ENCODE data around the gene AP1S1. TPM values are rescaled to one million over a fixed set of nuclear protein-coding genes. Genes with fewer than 3 reads are reported as not detected.
"Not testable (repeated sequence)": the region's sequence is repeated elsewhere in the genome, so short reads cannot be mapped to it uniquely, and the experiment has no call there.

Gene AP1S1
- total and polyA plus RNA-seq, 7 experiments from 2014 or later = 3.3 to 39.4 (median 7.0) TPM

- H3K36me3 Mint-ChIP-seq; H3K27me3 ChIP-seq (ENCODE audit: control insufficient read depth in 2 of 2, insufficient read depth in 2 of 2, low read length in 2 of 2); H3K9me3 ChIP-seq (ENCODE audit: control insufficient read depth in 2 of 3, low read length in 3 of 3); H3K4me3 ChIP-seq (ENCODE audit: low read length); DNase-seq; ATAC-seq; intact Hi-C loops (cut with micrococcal nuclease); H3K27ac ChIP-seq (ENCODE audit: low read depth, low read length); H3K36me3 ChIP-seq (ENCODE audit: control insufficient read depth in 2 of 3, insufficient read depth in 3 of 3, low read length in 3 of 3); H3K9me3 Mint-ChIP-seq; H3K27ac Mint-ChIP-seq; H3K4me1 ChIP-seq (ENCODE audit: control insufficient read depth in 2 of 2, insufficient read depth in 2 of 2, low read length in 2 of 2); H3K4me3 Mint-ChIP-seq: not testable (repeated sequence)
- Mint-ChIP-seq H3K27me3 (peaks cover 19 to 43% (median 33%) of the 10 kb centered on the region in 5 donors), H3K4me1 (peaks cover 0 to 22% (median 16%) of the 10 kb centered on the region in 7 donors)
- ChIA-PET POLR2A (interaction anchor here (0.8 kb wide), 1 partner anchor 45 kb away, joined by 4 read pairs; no protein-coding TSS in a partner anchor), CTCF (interaction anchor here (0.7 kb wide), 1 partner anchor 11 kb away, joined by 3 read pairs; no protein-coding TSS in a partner anchor)
Observed at GRCh38 chr7:101199522-101199921, 45.2 kb downstream of the AP1S1 start.

GRCh38 chr7:101200504-101200861, 46.2 kb downstream of the AP1S1 start:
- no peaks in the 10 kb centered on the region for H3K36me3 ChIP-seq (ENCODE audit: control insufficient read depth in 2 of 3, insufficient read depth in 3 of 3, low read length in 3 of 3)
- Mint-ChIP-seq H3K9me3 (no peaks in the 10 kb centered on the region), H3K27me3 (peaks cover 19 to 43% (median 29%) of the 10 kb centered on the region in 5 donors), H3K4me1 (peaks cover 0 to 22% (median 16%) of the 10 kb centered on the region in 7 donors), H3K36me3 (peaks cover 0 to 4% (median 0%) of the 10 kb centered on the region in 5 donors), H3K27ac (no peak overlapping the region), H3K4me3 (no peak overlapping the region)
- POLR2A ChIA-PET = interaction anchor here (0.6 to 1.0 kb wide), 3 partner anchors 22 to 53 kb away, joined by 3 to 4 read pairs (median 3); no protein-coding TSS in a partner anchor
- H3K4me3 ChIP-seq (ENCODE audit: low read length) = no peak overlapping the region
- H3K27ac ChIP-seq (ENCODE audit: low read depth, low read length) = no peak overlapping the region
- peaks cover 0 to 2% of the 10 kb centered on the region in 2 donors for H3K4me1 ChIP-seq (ENCODE audit: control insufficient read depth in 2 of 2, insufficient read depth in 2 of 2, low read length in 2 of 2)
- no peak for DNase-seq
- CTCF ChIA-PET = interaction anchor here (0.9 kb wide), 1 partner anchor 8 kb away, joined by 3 read pairs; no protein-coding TSS in a partner anchor
- H3K27me3 ChIP-seq (ENCODE audit: control insufficient read depth in 2 of 2, insufficient read depth in 2 of 2, low read length in 2 of 2) = peaks cover 0 to 7% of the 10 kb centered on the region in 2 donors
- ATAC-seq = no peak
- intact Hi-C loops (cut with micrococcal nuclease) = no loop called here
- no peaks in the 10 kb centered on the region for H3K9me3 ChIP-seq (ENCODE audit: control insufficient read depth in 2 of 3, low read length in 3 of 3)

- Histone ChIP-seq H3K27ac (ENCODE audit: low read depth, low read length) (no peak within 1 kb of the TSS), H3K9me3 (ENCODE audit: control insufficient read depth in 2 of 3, low read length in 3 of 3) (no peaks in the 10 kb centered on the region), H3K27me3 (ENCODE audit: control insufficient read depth in 2 of 2, insufficient read depth in 2 of 2, low read length in 2 of 2) (peaks cover 0 to 7% of the 10 kb centered on the region in 2 donors), H3K36me3 (ENCODE audit: control insufficient read depth in 2 of 3, insufficient read depth in 3 of 3, low read length in 3 of 3) (no peaks in the 10 kb centered on the region), H3K4me3 (ENCODE audit: low read length) (no peak within 1 kb of the TSS), H3K4me1 (ENCODE audit: control insufficient read depth in 2 of 2, insufficient read depth in 2 of 2, low read length in 2 of 2) (peaks cover 0 to 2% of the 10 kb centered on the region in 2 donors)
- DNase-seq = no peak
- intact Hi-C loops (cut with micrococcal nuclease) = no loop called here
- CTCF ChIA-PET = interaction anchor here (0.9 to 1.1 kb wide), 2 partner anchors 8 to 57 kb away, joined by 3 to 5 read pairs; no protein-coding TSS in a partner anchor
- H3K36me3 Mint-ChIP-seq = peaks cover 0 to 5% (median 1%) of the 10 kb centered on the region in 5 donors
- POLR2A ChIA-PET = interaction anchor here (0.6 to 1.0 kb wide), 2 partner anchors 22 to 53 kb away, joined by 3 read pairs; no protein-coding TSS in a partner anchor
- H3K4me3 Mint-ChIP-seq = peak within 1 kb of the TSS in 8 of 10 donors; percentile 42 to 69 (median 56)
- H3K4me1 Mint-ChIP-seq = peaks cover 0 to 22% (median 16%) of the 10 kb centered on the region in 7 donors
- peaks cover 19 to 43% (median 29%) of the 10 kb centered on the region in 5 donors for H3K27me3 Mint-ChIP-seq
- no peaks in the 10 kb centered on the region for H3K9me3 Mint-ChIP-seq
- ATAC-seq = no peak
- no peak within 1 kb of the TSS for H3K27ac Mint-ChIP-seq
Observed at GRCh38 chr7:101200862-101201599, 46.8 kb downstream of the AP1S1 start, which contains the start of gene MOGAT3. MOGAT3 (minus strand) TSS chr7:101201036; CDS start chr7:101200854, 182 bp downstream.

- Histone ChIP-seq H3K9me3 (ENCODE audit: control insufficient read depth in 2 of 3, low read length in 3 of 3) (no peaks in the 10 kb centered on the region), H3K4me3 (ENCODE audit: low read length) (no peak overlapping the region), H3K27ac (ENCODE audit: low read depth, low read length) (no peak overlapping the region), H3K4me1 (ENCODE audit: control insufficient read depth in 2 of 2, insufficient read depth in 2 of 2, low read length in 2 of 2) (peaks cover 0 to 2% of the 10 kb centered on the region in 2 donors), H3K27me3 (ENCODE audit: control insufficient read depth in 2 of 2, insufficient read depth in 2 of 2, low read length in 2 of 2) (peaks cover 0 to 7% of the 10 kb centered on the region in 2 donors), H3K36me3 (ENCODE audit: control insufficient read depth in 2 of 3, insufficient read depth in 3 of 3, low read length in 3 of 3) (no peaks in the 10 kb centered on the region)
- CTCF ChIA-PET = interaction anchor here (1.1 to 2.6 kb wide), 2 partner anchors 9 to 58 kb away, joined by 5 to 9 read pairs; no protein-coding TSS in a partner anchor
- intact Hi-C loops (cut with micrococcal nuclease) = no loop called here
- no peak for DNase-seq
- Mint-ChIP-seq H3K36me3 (peaks cover 0 to 12% (median 1%) of the 10 kb centered on the region in 5 donors), H3K27me3 (peaks cover 19 to 43% (median 29%) of the 10 kb centered on the region in 5 donors), H3K9me3 (no peaks in the 10 kb centered on the region), H3K27ac (no peak overlapping the region), H3K4me1 (peaks cover 0 to 22% (median 16%) of the 10 kb centered on the region in 7 donors), H3K4me3 (peak overlapping the region in 6 of 10 donors; percentile 23 to 65 (median 42))
- ATAC-seq = no peak
- POLR2A ChIA-PET = interaction anchor here (0.8 to 2.0 kb wide), 2 partner anchors 16 to 42 kb away, joined by 5 to 8 read pairs; partner anchors contain the start of genes PLOD3 and ZNHIT1
Observed at GRCh38 chr7:101201695-101202602, 47.7 kb downstream of the AP1S1 start.

DNA sequence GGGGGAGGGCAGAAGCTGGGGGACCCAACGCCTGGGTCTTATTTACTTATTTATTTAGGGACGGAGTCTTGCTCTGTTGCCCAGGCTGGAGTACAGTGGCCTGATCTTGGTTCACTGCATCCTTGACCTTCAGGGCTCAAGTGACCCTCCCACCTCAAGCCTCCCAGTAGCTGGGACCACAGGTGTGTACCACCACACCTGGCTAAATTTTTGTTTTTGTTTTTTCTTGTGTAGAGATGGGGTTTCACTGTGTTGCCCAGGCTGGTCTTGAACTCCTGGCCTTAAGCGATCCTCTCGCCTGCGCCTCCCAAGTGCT, 48.3 kb downstream of the AP1S1 start:
- Histone ChIP-seq H3K9me3 (ENCODE audit: control insufficient read depth in 2 of 3, low read length in 3 of 3) (no peaks in the 10 kb centered on the region), H3K4me1 (ENCODE audit: control insufficient read depth in 2 of 2, insufficient read depth in 2 of 2, low read length in 2 of 2) (peaks cover 0 to 2% of the 10 kb centered on the region in 2 donors), H3K27me3 (ENCODE audit: control insufficient read depth in 2 of 2, insufficient read depth in 2 of 2, low read length in 2 of 2) (peaks cover 0 to 7% of the 10 kb centered on the region in 2 donors), H3K36me3 (ENCODE audit: control insufficient read depth in 2 of 3, insufficient read depth in 3 of 3, low read length in 3 of 3) (no peaks in the 10 kb centered on the region), H3K27ac (ENCODE audit: low read depth, low read length) (no peak overlapping the region), H3K4me3 (ENCODE audit: low read length) (no peak overlapping the region)
- peak overlapping the region in 2 of 10 donors; percentile 65 to 79 for H3K4me3 Mint-ChIP-seq
- intact Hi-C loops (cut with micrococcal nuclease) = no loop called here
- no peak for ATAC-seq
- no peak for DNase-seq
- no peaks in the 10 kb centered on the region for H3K9me3 Mint-ChIP-seq
- POLR2A ChIA-PET = interaction anchor here (2.0 to 3.0 kb wide), 2 partner anchors 14 to 41 kb away, joined by 8 to 16 read pairs; partner anchors contain the start of genes PLOD3 and ZNHIT1
- CTCF ChIA-PET = interaction anchor here (2.6 kb wide), 1 partner anchor 10 kb away, joined by 9 read pairs; no protein-coding TSS in a partner anchor
- H3K36me3 Mint-ChIP-seq = peaks cover 0 to 12% (median 1%) of the 10 kb centered on the region in 5 donors
- no peak overlapping the region for H3K27ac Mint-ChIP-seq
- peaks cover 0 to 22% (median 16%) of the 10 kb centered on the region in 7 donors for H3K4me1 Mint-ChIP-seq
- peaks cover 19 to 41% (median 28%) of the 10 kb centered on the region in 5 donors for H3K27me3 Mint-ChIP-seq
